HG03521 (cell line): ENCODE results near the gene CCL4.
"Not testable (repeated sequence)": the region's sequence is repeated elsewhere in the genome, so short reads cannot be mapped to it uniquely, and the experiment has no call there.

ENCODE experiments used
- ATAC-seq: cut with Tn5 transposase; IDR thresholded peaks from one replicate; pipeline ENCODE4 v1.9.1; 2021; ENCODE audit warnings: mild to moderate bottlenecking, moderate library complexity; ENCODE audit not compliant: unreplicated experiment

Gene CCL4

GRCh38 chr17:36115649-36115977 lies 12.0 kb downstream of the CCL4 start:
- ATAC-seq, result not testable (repeated sequence)

GRCh38 chr17:36117505-36118382 lies 14.1 kb downstream of the CCL4 start:
- ATAC-seq, result no peak

DNA sequence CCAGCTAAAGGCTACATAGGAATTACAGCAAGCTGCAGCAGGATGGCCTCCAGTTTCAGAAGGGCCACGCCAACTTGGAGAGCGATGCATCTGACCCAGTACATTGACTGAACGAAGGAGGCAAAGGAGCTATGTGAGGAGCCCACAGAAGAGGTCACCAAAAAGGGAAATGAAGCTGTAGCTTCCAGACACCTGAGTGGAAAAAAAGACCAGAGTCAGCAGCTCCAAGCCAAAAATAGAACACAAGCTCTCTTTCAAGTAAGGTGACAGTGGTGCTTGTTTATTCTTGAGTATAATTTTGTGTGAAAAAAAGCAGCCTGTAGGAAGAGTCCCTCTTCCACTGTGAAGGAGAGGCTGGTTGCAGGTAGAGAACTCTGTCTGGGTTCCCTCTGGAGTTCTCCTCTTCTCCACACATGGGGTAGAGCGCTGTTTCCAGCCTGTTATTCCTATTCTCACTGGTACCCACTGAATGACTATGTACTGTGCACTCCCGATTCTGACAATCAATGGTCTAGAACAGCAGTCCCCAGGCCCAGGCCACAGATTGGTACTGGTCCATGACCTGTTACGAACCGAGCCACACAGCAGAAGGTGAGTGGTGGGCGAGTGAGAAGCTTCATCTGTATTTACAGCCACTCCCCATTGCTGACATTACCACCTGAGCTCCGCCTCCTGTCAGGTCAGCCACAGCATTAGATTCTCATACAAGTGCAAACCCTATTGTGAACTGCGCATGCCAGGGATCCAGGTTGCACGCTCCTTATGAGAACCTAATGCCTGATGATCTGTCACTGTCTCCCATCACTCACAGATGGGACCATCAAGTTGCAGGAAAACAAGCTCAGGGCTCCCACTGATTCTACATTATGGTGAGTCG lies 15.1 kb downstream of the CCL4 start:
- ATAC-seq, result no peak

GRCh38 chr17:36120221-36120620 lies 16.6 kb downstream of the CCL4 start:
- no peak for ATAC-seq

GRCh38 chr17:36121099-36121498 lies 17.5 kb downstream of the CCL4 start:
- not testable (repeated sequence) for ATAC-seq

DNA sequence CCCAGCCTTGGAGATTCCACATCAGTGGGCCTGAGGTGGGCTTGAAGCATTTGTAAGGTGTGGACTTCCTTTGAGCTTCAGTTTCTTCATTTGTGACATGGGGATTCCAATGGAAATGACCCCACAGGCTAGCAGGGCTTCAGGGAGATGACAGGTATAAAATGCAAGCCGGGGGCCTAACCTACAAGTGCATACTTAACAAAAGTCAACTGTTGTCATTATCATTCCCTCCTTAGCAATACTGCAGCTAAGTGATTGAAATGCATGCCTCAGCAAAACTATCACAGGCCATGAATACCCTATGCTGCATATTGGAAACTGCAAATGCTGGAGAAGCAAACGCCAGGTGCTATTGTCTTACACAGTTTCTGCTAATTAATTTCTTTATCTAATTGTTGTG lies 19.8 kb downstream of the CCL4 start:
- no peak for ATAC-seq

DNA sequence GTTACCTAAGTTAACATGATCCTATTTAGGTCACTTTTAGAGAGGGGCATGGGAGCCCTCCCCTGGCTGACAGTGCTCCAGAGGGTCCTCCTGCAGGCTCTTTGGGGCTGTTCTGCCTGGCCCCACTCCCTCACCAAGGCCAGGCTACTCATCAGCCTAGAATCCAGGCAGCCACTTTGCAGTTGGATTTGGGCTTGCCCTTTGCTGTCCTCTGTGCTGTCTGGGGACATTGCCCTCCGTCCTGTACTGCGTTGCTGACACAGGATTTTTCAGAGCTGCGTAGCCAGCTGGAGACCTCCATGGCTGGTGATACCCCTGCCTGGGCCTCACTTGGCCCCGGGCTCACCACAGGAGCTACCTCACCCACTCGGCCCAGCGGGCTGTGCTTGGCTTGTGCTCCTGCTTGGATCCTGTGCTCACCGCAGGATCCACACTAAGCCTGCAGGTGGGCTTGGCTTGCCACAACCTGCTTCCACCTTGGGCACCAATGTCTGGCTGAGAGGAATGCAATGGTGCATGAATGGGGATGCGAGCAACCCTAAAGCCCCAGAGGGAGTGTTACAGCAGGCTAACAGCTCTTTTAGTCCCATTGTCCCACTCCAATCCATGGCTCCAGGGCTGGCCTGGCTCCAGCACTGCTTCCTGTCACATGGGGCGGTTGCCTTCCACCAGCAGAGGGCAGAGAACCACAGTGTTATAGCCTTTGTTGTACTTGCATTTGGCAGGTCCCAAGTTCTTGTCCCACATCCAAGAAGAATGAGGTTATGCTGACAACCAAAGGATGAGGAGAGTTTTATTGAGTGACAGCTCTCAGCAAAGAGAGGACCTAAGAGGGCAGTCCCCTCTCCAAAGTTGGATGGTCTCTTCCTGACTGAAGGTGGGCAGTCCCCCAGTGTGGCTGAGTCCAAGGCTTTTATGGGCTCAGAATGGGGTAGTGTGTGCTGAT lies 21.5 kb downstream of the CCL4 start:
- ATAC-seq, result no peak

DNA sequence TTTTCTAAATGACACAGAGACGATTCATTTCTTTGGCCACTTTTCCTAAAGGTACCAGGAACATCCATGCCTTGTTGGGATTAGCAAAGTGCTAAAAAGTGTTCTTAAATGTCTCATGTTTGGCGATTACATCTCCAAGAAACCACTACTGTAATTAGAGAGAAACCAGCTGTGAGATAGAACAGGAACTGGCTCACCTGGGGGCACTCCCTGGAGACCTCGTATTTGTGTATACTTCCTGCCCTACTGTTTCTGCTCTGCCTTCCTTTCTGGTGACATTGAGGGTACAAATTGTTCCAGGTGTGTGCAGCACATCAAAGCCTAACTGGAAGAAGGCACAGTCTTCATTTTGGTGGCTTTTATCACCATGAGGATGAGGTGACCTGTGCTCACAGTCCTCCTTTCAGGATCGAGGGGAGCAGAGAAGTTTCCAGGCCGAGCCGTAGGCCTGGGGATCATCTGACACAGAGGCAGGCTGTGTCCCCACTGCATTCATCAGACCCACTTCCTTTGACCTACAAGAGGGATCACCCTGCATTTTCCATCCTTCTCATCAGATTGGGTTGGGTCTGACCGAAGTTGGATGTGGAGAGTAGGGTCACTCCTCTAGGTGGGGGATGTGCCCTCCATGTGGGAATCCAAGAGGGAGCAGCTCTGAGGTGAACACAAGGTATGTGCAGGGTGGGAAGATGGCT lies 23.7 kb downstream of the CCL4 start:
- ATAC-seq, result no peak

GRCh38 chr17:36127911-36128310 lies 24.3 kb downstream of the CCL4 start:
- ATAC-seq, result no peak

DNA sequence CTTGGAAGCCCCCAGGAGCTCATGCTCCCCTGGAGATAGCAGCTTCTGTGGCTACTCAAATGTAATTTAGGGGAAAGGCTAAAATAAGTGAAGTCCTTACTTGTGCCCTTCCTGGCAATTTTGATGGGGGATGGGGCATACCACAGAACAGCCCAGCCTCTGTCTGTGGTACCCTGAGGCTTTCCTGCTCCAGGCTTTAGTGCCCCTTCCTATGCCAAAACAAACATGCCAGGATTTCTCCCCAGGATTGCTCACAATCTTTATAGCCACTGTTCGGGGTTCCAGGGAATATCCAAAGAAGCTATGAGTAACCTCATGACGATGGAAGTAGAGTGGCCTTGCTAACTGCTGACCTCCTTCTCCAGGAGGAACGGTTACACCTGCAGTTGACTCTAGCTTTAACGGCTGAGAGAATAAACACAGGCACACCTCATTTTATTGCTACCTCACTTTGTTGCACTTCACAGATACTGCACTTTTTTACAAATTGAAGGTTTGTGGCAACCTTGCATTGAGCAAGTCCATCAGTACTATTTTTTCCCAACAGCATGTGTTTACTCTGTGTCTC lies 24.9 kb downstream of the CCL4 start:
- ATAC-seq, result no peak

DNA sequence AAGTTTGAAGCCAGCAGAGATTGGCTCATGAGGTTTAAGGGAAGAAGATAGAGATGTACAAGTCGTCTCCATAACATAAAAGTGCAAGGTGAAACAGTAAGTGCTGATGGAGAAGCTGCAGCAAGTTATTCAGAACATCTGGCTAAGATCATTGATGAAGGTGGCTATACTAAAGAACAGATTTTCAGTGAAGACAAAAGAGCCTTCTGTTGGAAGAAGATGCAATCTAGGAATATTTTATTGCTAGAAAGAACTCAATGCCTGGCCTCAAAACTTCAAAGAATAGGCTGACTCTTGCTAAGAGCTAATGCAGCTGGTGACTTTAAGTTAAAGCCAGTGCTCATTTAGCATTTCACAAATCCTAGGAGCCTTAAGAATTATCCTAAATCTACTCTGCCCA lies 26.0 kb downstream of the CCL4 start:
- no peak for ATAC-seq

DNA sequence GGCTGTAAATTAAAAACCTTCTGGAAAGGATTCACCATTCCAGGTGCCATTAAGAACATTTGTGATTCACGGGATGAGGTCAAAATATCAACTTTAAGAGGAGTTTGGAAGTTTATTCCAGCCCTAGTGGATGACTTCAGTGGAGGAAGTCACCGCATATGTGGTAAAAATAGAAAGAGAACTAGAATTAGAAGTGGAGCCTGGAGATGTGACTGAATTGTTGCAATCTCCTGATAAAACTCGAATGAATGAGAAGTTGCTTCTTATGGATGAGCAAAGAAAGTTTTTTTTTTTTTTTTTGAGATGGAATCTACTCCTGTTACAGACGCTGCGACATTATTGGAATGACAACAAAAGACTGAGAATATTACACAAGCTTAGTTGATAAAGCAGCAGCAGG lies 26.7 kb downstream of the CCL4 start:
- no peak for ATAC-seq

GRCh38 chr17:36131421-36131820 lies 27.8 kb downstream of the CCL4 start:
- ATAC-seq, result no peak

GRCh38 chr17:36131931-36132330 lies 28.3 kb downstream of the CCL4 start:
- no peak for ATAC-seq

GRCh38 chr17:36132421-36132831 lies 28.8 kb downstream of the CCL4 start:
- ATAC-seq, result no peak

GRCh38 chr17:36133602-36134236 lies 30.1 kb downstream of the CCL4 start:
- no peak for ATAC-seq

- ATAC-seq, result no peak
Measured at GRCh38 chr17:36135465-36135864, 31.8 kb downstream of the CCL4 start.

- no peak for ATAC-seq
Measured at GRCh38 chr17:36136036-36136435, 32.4 kb downstream of the CCL4 start.

DNA sequence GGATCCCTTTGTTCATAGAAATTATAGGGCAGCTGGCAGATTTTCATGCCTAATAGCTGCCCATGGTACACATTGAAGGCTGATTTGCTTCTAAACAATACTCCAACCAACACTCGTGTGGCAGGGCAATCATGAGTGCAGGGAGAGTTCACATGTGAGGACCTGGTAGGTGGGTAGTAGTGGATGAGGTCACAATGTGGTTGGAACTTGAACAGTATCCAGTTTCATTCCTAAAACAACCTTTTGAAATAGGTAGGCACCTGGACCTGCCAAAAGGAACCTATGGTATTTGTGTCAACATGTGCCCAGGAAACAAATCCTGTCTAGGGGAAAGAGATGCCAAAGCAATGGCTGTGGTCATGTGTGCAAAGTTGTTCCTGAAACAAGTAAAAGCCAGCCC lies 32.8 kb downstream of the CCL4 start:
- no peak for ATAC-seq

DNA sequence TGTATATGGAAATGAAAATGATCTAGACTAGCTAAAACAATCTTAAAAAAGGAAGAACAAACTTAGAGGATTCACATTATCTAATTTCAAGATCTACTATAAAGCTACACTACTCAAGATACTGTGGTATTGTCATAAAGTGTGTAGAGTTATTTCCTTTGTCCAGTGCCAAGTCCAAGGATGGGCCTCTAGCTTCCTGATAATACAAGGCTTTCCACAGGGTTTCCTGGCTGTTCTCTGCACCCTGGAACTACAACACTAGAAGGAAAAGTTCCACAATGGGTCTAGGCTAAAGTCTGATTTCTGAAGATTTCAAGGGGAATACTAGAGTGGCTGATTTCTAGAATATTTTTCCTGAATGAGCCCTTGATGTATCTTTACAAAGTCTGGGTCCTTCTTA lies 38.6 kb downstream of the CCL4 start:
- ATAC-seq, result no peak
